SK-N-MC (cell line): ENCODE measurements around the gene SLC27A4.

Source experiments
- DNase-seq: peaks from one replicate; pipeline ENCODE4 v3.0.0-alpha.2; 2011; ENCODE audit warnings: low read depth, low spot score
- H3K27ac ChIP-seq: fragments of 200-600 bp; sonication (generic); 2 replicates; pipeline ENCODE4 v1.5.1; 2016; ENCODE audit warnings: mixed run types
- H3K36me3 ChIP-seq: fragments of 200-600 bp; sonication (generic); 2 replicates; pipeline ENCODE4 v1.6.1; 2017; ENCODE audit warnings: antibody characterized with exemption, low read length, mixed read lengths; ENCODE audit not compliant: insufficient read depth
- H3K4me3 ChIP-seq: fragments of 200-600 bp; sonication (generic); 2 replicates; pipeline ENCODE4 v1.5.1; 2016
- H3K9ac ChIP-seq: fragments of 200-600 bp; sonication (generic); 2 replicates; pipeline ENCODE4 v1.8.0; 2017; ENCODE audit warnings: mixed run types, mixed read lengths; ENCODE audit not compliant: insufficient read length
- H3K9me3 ChIP-seq: fragments of 200-600 bp; sonication (generic); 2 replicates; pipeline ENCODE4 v1.6.1; 2017; ENCODE audit warnings: low read depth, mild to moderate bottlenecking, antibody characterized with exemption, low read length, moderate library complexity, mixed read lengths
- EZH2 ChIP-seq: fragments of 200-600 bp; sonication (generic); IDR thresholded peaks from one replicate; pipeline ENCODE4 v1.6.1; 2017; ENCODE audit warnings: antibody characterized with exemption
- FOXP2 ChIP-seq: optimal IDR thresholded peaks from 2 replicates; pipeline ENCODE3; 2011; ENCODE audit warnings: mild to moderate bottlenecking, moderate library complexity; ENCODE audit not compliant: insufficient read depth; ENCODE audit errors: extremely low read length, control extremely low read depth
- POLR2AphosphoS5 ChIP-seq: IDR thresholded peaks from 2 replicates; pipeline ENCODE4 v1.6.1; 2012; ENCODE audit warnings: mild to moderate bottlenecking, low read depth, low read length, borderline replicate concordance

SLC27A4 gene

GRCh38 chr9:128389395-128390149, 49.2 kb downstream of the SLC27A4 start:
- DNase-seq = no peak
- no peak overlapping the region for H3K9ac ChIP-seq
- H3K27ac ChIP-seq = no peak overlapping the region
- H3K9me3 ChIP-seq = no peaks in the 10 kb centered on the region
- TF ChIP-seq EZH2 (no peak), POLR2AphosphoS5 (no peak), FOXP2 (no peak)
- no peak overlapping the region for H3K4me3 ChIP-seq
- peaks cover 10% of the 10 kb centered on the region; the same call in 1 of the 2 replicates for H3K36me3 ChIP-seq

DNA sequence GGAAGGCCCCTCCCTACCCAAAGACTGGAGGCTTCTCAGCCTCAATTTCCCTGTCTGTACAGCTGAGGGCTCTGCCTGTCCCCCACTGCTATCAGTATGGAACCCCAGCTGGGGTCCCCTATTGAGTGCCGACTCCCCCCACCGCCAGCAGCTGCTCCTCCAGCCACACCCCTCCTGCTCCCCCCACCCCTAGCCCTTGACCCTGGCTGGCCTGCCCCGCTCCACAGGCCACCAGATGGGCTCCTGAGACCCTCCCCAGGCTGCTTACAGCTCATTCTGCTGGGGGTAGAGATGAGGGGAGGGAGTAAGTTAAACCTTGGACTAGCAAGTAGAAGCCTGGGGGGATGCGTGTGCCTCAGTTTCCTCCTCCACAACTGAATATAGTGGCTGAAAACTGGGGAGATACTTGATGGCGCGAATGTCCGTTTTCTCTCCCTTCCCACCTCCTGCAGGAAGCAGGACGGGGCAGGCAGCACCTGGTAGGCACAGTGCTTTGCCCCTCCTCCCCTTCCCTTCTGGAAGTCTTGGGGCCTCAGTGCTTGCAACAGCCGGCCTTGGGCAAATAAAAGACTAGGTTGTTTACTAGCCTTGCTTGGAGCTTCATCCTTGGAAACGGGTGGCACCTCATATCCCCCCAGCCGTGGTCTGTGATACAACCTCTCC, 50.0 kb downstream of the SLC27A4 start:
- Histone ChIP-seq H3K4me3 (no peak overlapping the region), H3K9ac (no peak overlapping the region), H3K9me3 (no peaks in the 10 kb centered on the region), H3K27ac (no peak overlapping the region), H3K36me3 (peaks cover 10% of the 10 kb centered on the region; the same call in 1 of the 2 replicates)
- no peak for DNase-seq
- TF ChIP-seq POLR2AphosphoS5 (no peak), FOXP2 (no peak), EZH2 (no peak)

GRCh38 chr9:128390813-128391711, 50.7 kb downstream of the SLC27A4 start:
- TF ChIP-seq POLR2AphosphoS5 (no peak), EZH2 (no peak), FOXP2 (no peak)
- H3K4me3 ChIP-seq = no peak overlapping the region
- no peaks in the 10 kb centered on the region for H3K9me3 ChIP-seq
- no peak overlapping the region for H3K9ac ChIP-seq
- no peak overlapping the region for H3K27ac ChIP-seq
- H3K36me3 ChIP-seq = peaks cover 10% of the 10 kb centered on the region; the same call in 1 of the 2 replicates
- no peak for DNase-seq

- H3K27ac ChIP-seq = no peak overlapping the region
- H3K36me3 ChIP-seq = peaks cover 10% of the 10 kb centered on the region; the same call in 1 of the 2 replicates
- no peaks in the 10 kb centered on the region for H3K9me3 ChIP-seq
- DNase-seq = no peak
- H3K4me3 ChIP-seq = no peak overlapping the region
- TF ChIP-seq FOXP2 (no peak), POLR2AphosphoS5 (no peak), EZH2 (no peak)
- no peak overlapping the region for H3K9ac ChIP-seq
Observed at GRCh38 chr9:128391956-128392301, 51.6 kb downstream of the SLC27A4 start.

DNA sequence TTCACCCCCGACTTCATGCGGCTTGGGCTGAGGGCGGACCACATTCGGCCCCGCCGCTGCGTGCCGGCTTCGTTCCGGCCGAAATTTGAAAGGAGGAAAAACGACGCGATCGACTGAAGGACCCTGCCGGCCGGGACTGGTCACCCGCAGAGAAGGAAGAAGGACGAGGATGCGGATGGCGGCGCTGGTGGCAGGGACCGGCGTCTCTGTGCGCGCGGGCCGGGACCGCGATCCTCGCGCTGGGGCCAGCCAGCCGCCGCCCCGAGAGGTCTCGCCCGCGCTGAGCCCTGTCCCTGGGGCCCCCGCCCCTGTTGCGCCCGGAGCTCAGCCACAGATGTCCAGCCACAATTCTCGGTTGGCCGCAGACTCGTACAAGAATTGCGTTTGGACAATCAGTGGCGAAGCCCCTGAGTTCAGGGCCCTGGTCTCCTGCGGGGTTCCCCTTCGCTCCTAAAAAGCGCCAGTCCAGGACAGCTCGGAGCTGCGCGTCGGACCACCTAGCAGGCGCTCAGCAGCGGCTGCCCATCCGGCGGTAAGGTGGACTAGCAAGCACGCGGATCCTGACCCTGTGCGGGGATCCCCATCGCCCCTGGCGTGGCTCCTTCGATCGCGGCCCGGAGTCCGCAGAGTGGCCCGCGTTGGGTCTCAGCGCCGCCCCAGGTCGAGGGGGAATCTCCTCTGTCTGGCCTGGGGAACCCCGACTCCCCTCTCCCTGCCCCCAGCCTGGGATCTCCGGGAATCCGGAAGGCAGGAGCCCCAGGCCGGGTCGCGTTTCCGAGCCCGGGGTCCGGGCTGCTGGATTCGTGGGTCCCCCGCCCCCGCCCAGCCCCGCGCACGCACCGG, 52.2 kb downstream of the SLC27A4 start:
- H3K9ac ChIP-seq = no peak overlapping the region
- peaks cover 7% of the 10 kb centered on the region; the same call in 1 of the 2 replicates for H3K36me3 ChIP-seq
- no peak overlapping the region for H3K27ac ChIP-seq
- H3K4me3 ChIP-seq = no peak overlapping the region
- no peak for DNase-seq
- H3K9me3 ChIP-seq = no peaks in the 10 kb centered on the region
- TF ChIP-seq POLR2AphosphoS5 (no peak), EZH2 (no peak), FOXP2 (no peak)

DNA sequence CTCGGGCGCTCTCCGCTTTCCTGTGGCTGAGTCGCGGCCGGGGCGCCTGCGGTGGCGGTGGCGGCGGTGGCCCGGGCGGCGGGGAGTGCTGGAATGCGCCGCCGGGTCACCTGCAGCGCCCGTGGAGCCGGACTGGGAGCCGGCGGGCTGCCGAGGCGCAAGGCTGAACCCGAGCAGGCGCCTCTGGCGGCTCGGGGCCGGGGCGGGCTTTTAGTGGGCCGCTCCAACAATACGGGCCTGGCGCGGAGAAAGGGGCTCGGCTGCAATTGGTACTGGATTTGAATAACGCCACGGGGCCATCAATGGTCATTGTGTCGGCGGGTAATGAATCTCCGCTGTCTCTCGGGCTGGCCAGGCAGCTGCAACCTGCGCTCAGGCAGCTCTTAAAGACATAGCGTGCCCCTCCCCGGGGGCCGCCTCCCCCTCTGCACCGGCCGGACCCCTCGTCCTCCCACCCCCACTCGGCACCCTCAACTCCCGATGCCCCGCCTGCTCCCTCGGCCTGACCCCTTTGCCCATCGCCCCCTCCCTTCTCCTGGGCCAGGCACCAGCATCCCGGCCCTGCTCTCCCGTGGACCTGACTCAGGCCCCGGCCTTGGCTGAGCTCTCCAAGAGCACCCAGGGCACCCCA, 52.9 kb downstream of the SLC27A4 start:
- no peak for TF ChIP-seq EZH2
- TF ChIP-seq POLR2AphosphoS5 = no peak
- no peak for TF ChIP-seq FOXP2
- Histone ChIP-seq H3K36me3 (peaks cover 4% of the 10 kb centered on the region; the same call in 1 of the 2 replicates), H3K27ac (peak overlapping the region; percentile 95; the same call in 1 of the 2 replicates), H3K9me3 (no peaks in the 10 kb centered on the region), H3K9ac (no peak overlapping the region), H3K4me3 (no peak overlapping the region)
- DNase-seq = no peak

GRCh38 chr9:128393970-128394369, 53.6 kb downstream of the SLC27A4 start:
- Histone ChIP-seq H3K4me3 (peak overlapping the region; percentile 54), H3K9me3 (no peaks in the 10 kb centered on the region), H3K9ac (peak overlapping the region; percentile 61), H3K36me3 (peaks cover 4% of the 10 kb centered on the region; the same call in 1 of the 2 replicates), H3K27ac (peak overlapping the region; percentile 95)
- DNase-seq = no peak
- TF ChIP-seq POLR2AphosphoS5 = no peak
- no peak for TF ChIP-seq EZH2
